MM.1S (cell line): ENCODE data around the gene CYB5R3.

Experiments
- DNase-seq: peaks from one replicate; pipeline ENCODE4 v3.0.0-alpha.2; 2015
- H2AFZ ChIP-seq: fragments of 300-600 bp; sonication (generic); 2 replicates; pipeline ENCODE4 v1.6.0; 2016; ENCODE audit warnings: antibody characterized with exemption, low read length
- H3F3A ChIP-seq: fragments of 300-600 bp; sonication (generic); 2 replicates; pipeline ENCODE4 v1.6.1; 2016; ENCODE audit warnings: mild to moderate bottlenecking, antibody characterized with exemption, low read length, moderate library complexity, mixed read lengths; ENCODE audit not compliant: insufficient read depth
- H3K27ac ChIP-seq: fragments of 300-600 bp; sonication (generic); 2 replicates; pipeline ENCODE4 v1.5.1; 2016; ENCODE audit warnings: mild to moderate bottlenecking, low read length
- H3K27me3 ChIP-seq: fragments of 300-600 bp; sonication (generic); replicated peaks from 2 replicates; pipeline ENCODE4 v1.6.0; 2016; ENCODE audit warnings: low read length; ENCODE audit not compliant: insufficient read depth
- H3K36me3 ChIP-seq: fragments of 300-600 bp; sonication (generic); replicated peaks from 2 replicates; pipeline ENCODE4 v1.6.1; 2016; ENCODE audit warnings: mild to moderate bottlenecking, low read length, mixed read lengths; ENCODE audit not compliant: insufficient read depth
- H3K4me1 ChIP-seq: fragments of 300-600 bp; sonication (generic); 2 replicates; pipeline ENCODE4 v1.6.1; 2016; ENCODE audit warnings: low read length, mixed read lengths
- H3K4me2 ChIP-seq: fragments of 300-600 bp; sonication (generic); 2 replicates; pipeline ENCODE4 v1.6.0; 2016; ENCODE audit warnings: low read depth, low read length
- H3K4me3 ChIP-seq: fragments of 300-600 bp; sonication (generic); 2 replicates; pipeline ENCODE4 v1.5.1; 2016; ENCODE audit warnings: low read length, mixed read lengths
- H3K79me2 ChIP-seq: fragments of 300-600 bp; sonication (generic); 2 replicates; pipeline ENCODE4 v1.6.1; 2016; ENCODE audit warnings: mixed run types, low read length, mixed read lengths
- H3K9ac ChIP-seq: fragments of 300-600 bp; sonication (generic); 2 replicates; pipeline ENCODE4 v1.6.1; 2016; ENCODE audit warnings: low read length, mixed read lengths
- H3K9me2 ChIP-seq: fragments of 300-600 bp; sonication (generic); replicated peaks from 2 replicates; pipeline ENCODE4 v1.6.1; 2016; ENCODE audit warnings: mild to moderate bottlenecking, low read length, mixed read lengths; ENCODE audit not compliant: insufficient read depth
- H3K9me3 ChIP-seq: fragments of 300-600 bp; sonication (generic); replicated peaks from 2 replicates; pipeline ENCODE4 v1.6.1; 2016; ENCODE audit warnings: mild to moderate bottlenecking, low read length, mixed read lengths; ENCODE audit not compliant: insufficient read depth
- H4K20me1 ChIP-seq: fragments of 300-600 bp; sonication (generic); 2 replicates; pipeline ENCODE4 v1.6.1; 2016; ENCODE audit warnings: mild to moderate bottlenecking, low read length, moderate library complexity, mixed read lengths; ENCODE audit not compliant: insufficient read depth
- EZH2 ChIP-seq: fragments of 300-600 bp; sonication (generic); optimal IDR thresholded peaks from 2 replicates; pipeline ENCODE3; 2017; ENCODE audit warnings: low read depth, mild to moderate bottlenecking, antibody characterized with exemption, low read length, mixed read lengths
- EZH2phosphoT487 ChIP-seq: fragments of 300-600 bp; sonication (generic); IDR thresholded peaks from 2 replicates; pipeline ENCODE4 v1.6.1; 2018; ENCODE audit warnings: antibody characterized with exemption, low read length
- TF ChIP-seq, protein P1 (sequence below): fragments of 300-600 bp; sonication (generic); IDR thresholded peaks from 2 replicates; pipeline ENCODE4 v1.5.1; 2016; ENCODE audit warnings: antibody characterized with exemption, low read length, mixed read lengths

The CYB5R3 gene

DNA sequence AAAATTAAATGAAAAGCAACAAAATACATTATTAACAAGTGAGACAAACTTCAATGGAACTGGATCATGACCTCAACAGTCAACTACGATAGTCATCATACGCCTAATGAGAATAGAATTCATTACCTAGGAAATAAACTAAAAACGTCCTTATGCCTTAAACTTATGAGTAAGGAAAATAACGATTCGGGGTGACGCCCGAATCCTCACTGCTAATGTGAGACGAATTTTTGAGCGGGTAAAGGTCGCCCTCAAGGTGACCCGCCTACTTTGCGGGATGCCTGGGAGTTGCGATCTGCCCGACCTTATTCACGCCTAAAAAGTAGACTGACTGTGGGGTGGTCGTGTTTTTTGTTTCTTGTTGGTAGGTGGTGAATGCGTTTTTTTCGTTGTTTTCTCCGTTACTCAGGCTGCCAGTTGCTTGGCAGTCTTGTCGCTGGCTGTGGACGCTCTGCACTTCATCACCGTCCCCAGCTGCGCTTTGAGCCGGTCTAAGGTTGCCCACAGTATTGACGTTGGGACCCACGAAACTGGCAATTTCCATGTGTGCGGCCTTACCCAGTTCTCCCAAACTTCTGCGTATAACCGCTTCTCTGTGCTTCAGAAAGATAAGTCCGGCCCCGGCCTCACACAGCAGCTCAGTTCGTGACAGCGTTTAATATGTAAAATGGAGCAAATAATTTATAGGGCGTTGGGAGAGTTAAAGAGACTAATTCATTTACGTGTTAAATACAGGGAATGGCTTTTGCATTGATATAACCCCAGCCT is 33.9 kb downstream of the CYB5R3 start:
- Histone ChIP-seq H3K4me2 (peak overlapping the region; percentile 72), H2AFZ (peak overlapping the region; percentile 31), H3K9me3 (no peaks in the 10 kb centered on the region), H3K4me3 (peak overlapping the region; percentile 94), H3K9me2 (no peaks in the 10 kb centered on the region), H3K9ac (peak overlapping the region; percentile 77), H4K20me1 (peaks cover 15% of the 10 kb centered on the region), H3K36me3 (no peaks in the 10 kb centered on the region; the same call in 1 of the 2 replicates), H3K27ac (peak overlapping the region; percentile 92), H3K4me1 (peaks cover 8% of the 10 kb centered on the region), H3K27me3 (no peaks in the 10 kb centered on the region), H3F3A (peaks cover 16% of the 10 kb centered on the region), H3K79me2 (peaks cover 41% of the 10 kb centered on the region)
- peak; percentile 93 for DNase-seq
- TF ChIP-seq, protein P1, sequence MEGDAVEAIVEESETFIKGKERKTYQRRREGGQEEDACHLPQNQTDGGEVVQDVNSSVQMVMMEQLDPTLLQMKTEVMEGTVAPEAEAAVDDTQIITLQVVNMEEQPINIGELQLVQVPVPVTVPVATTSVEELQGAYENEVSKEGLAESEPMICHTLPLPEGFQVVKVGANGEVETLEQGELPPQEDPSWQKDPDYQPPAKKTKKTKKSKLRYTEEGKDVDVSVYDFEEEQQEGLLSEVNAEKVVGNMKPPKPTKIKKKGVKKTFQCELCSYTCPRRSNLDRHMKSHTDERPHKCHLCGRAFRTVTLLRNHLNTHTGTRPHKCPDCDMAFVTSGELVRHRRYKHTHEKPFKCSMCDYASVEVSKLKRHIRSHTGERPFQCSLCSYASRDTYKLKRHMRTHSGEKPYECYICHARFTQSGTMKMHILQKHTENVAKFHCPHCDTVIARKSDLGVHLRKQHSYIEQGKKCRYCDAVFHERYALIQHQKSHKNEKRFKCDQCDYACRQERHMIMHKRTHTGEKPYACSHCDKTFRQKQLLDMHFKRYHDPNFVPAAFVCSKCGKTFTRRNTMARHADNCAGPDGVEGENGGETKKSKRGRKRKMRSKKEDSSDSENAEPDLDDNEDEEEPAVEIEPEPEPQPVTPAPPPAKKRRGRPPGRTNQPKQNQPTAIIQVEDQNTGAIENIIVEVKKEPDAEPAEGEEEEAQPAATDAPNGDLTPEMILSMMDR, result no peak
- TF ChIP-seq EZH2phosphoT487, result no peak
- no peak for TF ChIP-seq EZH2

DNA sequence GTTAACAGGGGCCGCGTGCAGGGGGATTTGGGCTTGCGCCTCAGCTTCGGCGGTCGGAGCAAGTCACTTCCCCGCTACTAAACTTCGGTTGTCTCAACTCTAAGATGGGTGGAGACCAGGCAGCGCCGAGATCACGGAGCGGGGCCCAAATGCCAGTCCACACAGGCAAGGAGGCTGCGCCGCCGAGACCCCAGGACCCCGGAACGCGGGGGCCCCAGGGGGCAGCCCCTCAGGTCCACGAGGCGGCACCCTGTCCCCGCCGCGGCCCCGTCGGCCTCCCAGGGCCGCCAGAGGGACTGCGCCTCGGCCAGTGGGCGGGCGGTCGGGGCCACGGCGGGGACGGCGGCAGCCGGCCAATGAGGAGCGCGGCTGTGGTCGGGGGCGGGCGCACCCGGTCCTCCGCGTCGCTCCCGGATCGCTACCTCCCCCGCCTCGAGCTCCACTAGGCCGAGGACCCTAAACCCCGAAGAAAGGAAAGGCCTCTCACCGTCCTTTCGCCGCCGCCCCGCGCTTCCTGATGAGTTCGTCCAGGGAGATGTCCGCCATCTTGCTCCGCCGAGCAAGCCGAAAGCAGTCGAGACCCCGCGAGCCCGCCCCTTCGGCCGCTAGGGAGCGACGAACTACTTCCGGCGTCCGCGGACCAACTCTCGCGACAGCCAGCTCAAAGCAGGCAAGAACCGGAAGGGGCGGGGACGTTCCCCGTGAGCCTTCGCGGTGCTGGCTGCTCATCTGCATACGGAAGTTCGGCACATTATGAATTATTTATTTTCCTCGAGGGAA is 34.7 kb downstream of the CYB5R3 start, which contains the start of gene POLDIP3:
TSS of gene POLDIP3 (minus strand) at position 572 of the 780 bp plus-strand sequence. CDS start at position 546, 26 bp downstream.
- Histone ChIP-seq H3K27ac (peak within 1 kb of the TSS; percentile 92), H3K4me1 (peaks cover 8% of the 10 kb centered on the region), H3K9me2 (no peaks in the 10 kb centered on the region), H3K4me2 (peak within 1 kb of the TSS; percentile 80), H3K9me3 (no peaks in the 10 kb centered on the region), H4K20me1 (peaks cover 18% of the 10 kb centered on the region), H3K36me3 (no peaks in the 10 kb centered on the region; the same call in 1 of the 2 replicates), H3K27me3 (no peaks in the 10 kb centered on the region), H3K4me3 (peak within 1 kb of the TSS; percentile 94), H3K9ac (peak within 1 kb of the TSS; percentile 77), H2AFZ (peak within 1 kb of the TSS; percentile 36), H3K79me2 (peaks cover 48% of the 10 kb centered on the region), H3F3A (peaks cover 16% of the 10 kb centered on the region)
- no peak for TF ChIP-seq EZH2phosphoT487
- TF ChIP-seq, protein P1, result peak; percentile 16; the same call in 1 of the 2 replicates
- DNase-seq, result peak; percentile 98

DNA sequence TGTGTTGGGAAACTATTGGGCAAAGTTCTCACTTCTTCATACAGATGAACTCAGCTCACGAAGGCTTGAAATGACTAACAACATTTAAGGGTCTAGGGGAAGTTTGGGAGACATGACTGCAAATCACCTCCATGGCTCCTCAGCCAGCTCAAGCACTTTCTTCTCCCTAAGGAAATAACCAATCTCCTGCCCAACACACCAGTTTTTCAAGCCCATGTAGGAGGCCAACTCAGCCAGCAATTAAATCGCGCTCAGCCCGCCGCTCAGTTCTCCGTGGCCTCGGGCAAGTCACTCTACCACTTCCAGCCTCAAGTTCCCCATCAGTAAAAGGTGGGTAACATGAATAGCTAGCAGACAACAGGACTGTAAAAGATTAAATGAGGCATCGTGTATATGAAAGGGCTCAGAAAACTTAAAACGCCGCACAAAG is 35.3 kb downstream of the CYB5R3 start:
- peaks cover 55% of the 10 kb centered on the region for H3K79me2 ChIP-seq
- H3F3A ChIP-seq, result peaks cover 16% of the 10 kb centered on the region
- H3K4me2 ChIP-seq, result peak overlapping the region; percentile 80
- no peak for TF ChIP-seq EZH2
- TF ChIP-seq, protein P1, result no peak
- TF ChIP-seq EZH2phosphoT487, result no peak
- DNase-seq, result no peak
- H3K27ac ChIP-seq, result peak overlapping the region; percentile 92
- H3K4me1 ChIP-seq, result peaks cover 8% of the 10 kb centered on the region
- no peaks in the 10 kb centered on the region; the same call in 1 of the 2 replicates for H3K36me3 ChIP-seq
- peak overlapping the region; percentile 94 for H3K4me3 ChIP-seq
- H2AFZ ChIP-seq, result peak overlapping the region; percentile 36; the same call in 1 of the 2 replicates
- no peaks in the 10 kb centered on the region for H3K27me3 ChIP-seq
- H3K9me3 ChIP-seq, result no peaks in the 10 kb centered on the region
- H3K9ac ChIP-seq, result peak overlapping the region; percentile 77
- peaks cover 18% of the 10 kb centered on the region for H4K20me1 ChIP-seq
- H3K9me2 ChIP-seq, result no peaks in the 10 kb centered on the region
